GM21825 (cell line): ENCODE measurements around the gene ATXN1.

Source experiments
- ATAC-seq: cut with Tn5 transposase; IDR thresholded peaks from one replicate; pipeline ENCODE4 v1.9.1; 2021; ENCODE audit warnings: mild to moderate bottlenecking, moderate library complexity; ENCODE audit not compliant: unreplicated experiment

ATXN1 gene

GRCh38 chr6:16518265-16518664 is 243.0 kb downstream of the ATXN1 start:
- ATAC-seq = no peak

GRCh38 chr6:16514249-16514648 is 247.0 kb downstream of the ATXN1 start:
- ATAC-seq = no peak

GRCh38 chr6:16512544-16513290 is 248.5 kb downstream of the ATXN1 start:
- ATAC-seq = no peak

- peak; percentile 59 for ATAC-seq
These were observed 249.4 kb downstream of the ATXN1 start for GRCh38 chr6:16511723-16512489.

GRCh38 chr6:16511040-16511660 is 250.1 kb downstream of the ATXN1 start:
- no peak for ATAC-seq

GRCh38 chr6:16510245-16510644 is 251.0 kb downstream of the ATXN1 start:
- no peak for ATAC-seq

GRCh38 chr6:16508959-16509358 is 252.3 kb downstream of the ATXN1 start:
- no peak for ATAC-seq

GRCh38 chr6:16505711-16506357 is 255.4 kb downstream of the ATXN1 start:
- ATAC-seq = no peak

GRCh38 chr6:16504609-16505008 is 256.7 kb downstream of the ATXN1 start:
- ATAC-seq = no peak

GRCh38 chr6:16503970-16504415 is 257.3 kb downstream of the ATXN1 start:
- peak; percentile 58 for ATAC-seq

- no peak for ATAC-seq
These were observed 258.0 kb downstream of the ATXN1 start for GRCh38 chr6:16503241-16503775.

GRCh38 chr6:16498957-16499356 is 262.3 kb downstream of the ATXN1 start:
- no peak for ATAC-seq

- ATAC-seq = no peak
These were observed 263.0 kb downstream of the ATXN1 start for GRCh38 chr6:16498237-16498636.

GRCh38 chr6:16496991-16497801 is 264.1 kb downstream of the ATXN1 start:
- no peak for ATAC-seq

GRCh38 chr6:16496210-16496609 is 265.1 kb downstream of the ATXN1 start:
- no peak for ATAC-seq

GRCh38 chr6:16494793-16495192 is 266.5 kb downstream of the ATXN1 start:
- peak; percentile 88 for ATAC-seq

GRCh38 chr6:16493802-16494201 is 267.5 kb downstream of the ATXN1 start:
- ATAC-seq = no peak

- peak; percentile 37 for ATAC-seq
These were observed 268.1 kb downstream of the ATXN1 start for GRCh38 chr6:16493112-16493511.

GRCh38 chr6:16491666-16492313 is 269.5 kb downstream of the ATXN1 start:
- ATAC-seq = no peak

- no peak for ATAC-seq
These were observed 270.6 kb downstream of the ATXN1 start for GRCh38 chr6:16490616-16491015.
